ENCODE measurements around the gene PLXDC2. TPM values are rescaled to one million over a fixed set of nuclear protein-coding genes. Genes with fewer than 3 reads are reported as not detected.

Gene PLXDC2
- total RNA-seq, 1 experiment from 2014 or later: not detected

GRCh38 chr10:19778996-19779395 is 37.2 kb upstream of the PLXDC2 start:
- ChIA-PET POLR2A (ENCODE audit: unreplicated experiment) (no interaction called here), CTCF (no interaction called here)
- no peaks in the 10 kb centered on the region for H4K20me1 ChIP-seq (ENCODE audit: low read length)
- no peaks in the 10 kb centered on the region for H3K27me3 ChIP-seq (ENCODE audit: low read length)
- intact Hi-C loops (cut with micrococcal nuclease): no loop called here
- no peak overlapping the region for H3K9ac ChIP-seq (ENCODE audit: low read length)
- H2AFZ ChIP-seq (ENCODE audit: low read length): no peak overlapping the region
- BruUV-seq (replicated peaks): no TSS peak
- H3K4me3 ChIP-seq (ENCODE audit: low read length): no peak overlapping the region
- ATAC-seq (no peak), DNase-seq (no peak)
- H3K9me3 ChIP-seq (ENCODE audit: low read length): no peaks in the 10 kb centered on the region
- H3K4me1 ChIP-seq (ENCODE audit: insufficient read depth, low read length): no peaks in the 10 kb centered on the region; the same call in 1 of the 2 replicates
- no peak overlapping the region for H3K4me2 ChIP-seq (ENCODE audit: low read length)
- H3K36me3 ChIP-seq (ENCODE audit: low read depth, low read length): no peaks in the 10 kb centered on the region
- no peak for TF ChIP-seq EZH2 (IDR thresholded peaks at IDR 0.05; ENCODE audit: low read length, unreplicated experiment)
- TF ChIP-seq CTCF (conservative IDR thresholded peaks at IDR 0.05; ENCODE audit: low read depth, low read length): no peak
- no peak for TF ChIP-seq EZH2phosphoT487 (IDR thresholded peaks at IDR 0.05; ENCODE audit: borderline replicate concordance, low read length)
- no peaks in the 10 kb centered on the region for H3K79me2 ChIP-seq (ENCODE audit: low read length)
- H3K27ac ChIP-seq (ENCODE audit: low read length): no peak overlapping the region
- H3K9me2 ChIP-seq (replicated peaks; ENCODE audit: low read length): no peaks in the 10 kb centered on the region
- H3F3A ChIP-seq (ENCODE audit: low read length, unreplicated experiment): no peaks in the 10 kb centered on the region

GRCh38 chr10:19782430-19783089 is 33.7 kb upstream of the PLXDC2 start:
- no peaks in the 10 kb centered on the region for H3F3A ChIP-seq (ENCODE audit: low read length, unreplicated experiment)
- BruUV-seq (replicated peaks): no TSS peak
- CTCF ChIA-PET: no interaction called here

More at GRCh38 chr10:19782430-19783089, 33.7 kb upstream of the PLXDC2 start:
- Histone ChIP-seq H2AFZ (ENCODE audit: low read length) (no peak overlapping the region), H3K4me1 (ENCODE audit: insufficient read depth, low read length) (no peaks in the 10 kb centered on the region; the same call in 1 of the 2 replicates), H3K4me3 (ENCODE audit: low read length) (no peak overlapping the region), H4K20me1 (ENCODE audit: low read length) (no peaks in the 10 kb centered on the region), H3K79me2 (ENCODE audit: low read length) (no peaks in the 10 kb centered on the region), H3K27me3 (ENCODE audit: low read length) (no peaks in the 10 kb centered on the region), H3K27ac (ENCODE audit: low read length) (no peak overlapping the region), H3K4me2 (ENCODE audit: low read length) (no peak overlapping the region), H3K9me2 (replicated peaks; ENCODE audit: low read length) (no peaks in the 10 kb centered on the region), H3K36me3 (ENCODE audit: low read depth, low read length) (no peaks in the 10 kb centered on the region), H3K9ac (ENCODE audit: low read length) (no peak overlapping the region), H3K9me3 (ENCODE audit: low read length) (no peaks in the 10 kb centered on the region)
- intact Hi-C loops (cut with micrococcal nuclease): no loop called here
- no peak for ATAC-seq
- DNase-seq: no peak
- TF ChIP-seq EZH2 (IDR thresholded peaks at IDR 0.05; ENCODE audit: low read length, unreplicated experiment) (no peak), CTCF (conservative IDR thresholded peaks at IDR 0.05; ENCODE audit: low read depth, low read length) (no peak), EZH2phosphoT487 (IDR thresholded peaks at IDR 0.05; ENCODE audit: borderline replicate concordance, low read length) (no peak)
- POLR2A ChIA-PET (ENCODE audit: unreplicated experiment): no interaction called here
